ELF-1 (cell line): ENCODE data around the gene ARHGAP15.
A peak's percentile ranks its signal among the peaks of the same experiment; 100 is the strongest.

Source experiments
- DNase-seq: peaks from one replicate; pipeline ENCODE4 v3.0.0-alpha.2; 2016; ENCODE audit warnings: low read depth, low spot score

Gene ARHGAP15

GRCh38 chr2:143451642-143452281 is 322.5 kb downstream of the ARHGAP15 start:
- no peak for DNase-seq

GRCh38 chr2:143452817-143453451 is 323.7 kb downstream of the ARHGAP15 start:
- DNase-seq = no peak

- peak; percentile 2 for DNase-seq
Observed at GRCh38 chr2:143453981-143454511, 324.8 kb downstream of the ARHGAP15 start.

- no peak for DNase-seq
Observed at GRCh38 chr2:143455317-143455716, 326.1 kb downstream of the ARHGAP15 start.

- DNase-seq = no peak
Observed at GRCh38 chr2:143458258-143459190, 329.3 kb downstream of the ARHGAP15 start.

- no peak for DNase-seq
Observed at GRCh38 chr2:143460382-143460781, 331.2 kb downstream of the ARHGAP15 start.

- DNase-seq = no peak
Observed at GRCh38 chr2:143463719-143464118, 334.5 kb downstream of the ARHGAP15 start.

- DNase-seq = no peak
Observed at GRCh38 chr2:143466391-143466790, 337.2 kb downstream of the ARHGAP15 start.

GRCh38 chr2:143467011-143467410 is 337.8 kb downstream of the ARHGAP15 start:
- no peak for DNase-seq

- no peak for DNase-seq
Observed at GRCh38 chr2:143468341-143468888, 339.2 kb downstream of the ARHGAP15 start.

- DNase-seq = no peak
Observed at GRCh38 chr2:143469323-143469722, 340.1 kb downstream of the ARHGAP15 start.

- DNase-seq = no peak
Observed at GRCh38 chr2:143471550-143471949, 342.3 kb downstream of the ARHGAP15 start.

GRCh38 chr2:143473216-143473615 is 344.0 kb downstream of the ARHGAP15 start:
- no peak for DNase-seq

GRCh38 chr2:143473820-143474219 is 344.6 kb downstream of the ARHGAP15 start:
- no peak for DNase-seq

- DNase-seq = no peak
Observed at GRCh38 chr2:143474586-143474985, 345.4 kb downstream of the ARHGAP15 start.

GRCh38 chr2:143475041-143475776 is 346.0 kb downstream of the ARHGAP15 start:
- DNase-seq = no peak

- no peak for DNase-seq
Observed at GRCh38 chr2:143476336-143477087, 347.3 kb downstream of the ARHGAP15 start.

GRCh38 chr2:143477714-143478443 is 348.7 kb downstream of the ARHGAP15 start:
- no peak for DNase-seq

GRCh38 chr2:143480086-143480485 is 350.9 kb downstream of the ARHGAP15 start:
- DNase-seq = no peak
